GM19099 (cell line): ENCODE measurements around the gene DNAJC12.

Experiments
- POLR2A ChIP-seq: IDR thresholded peaks from 3 replicates; pipeline ENCODE4 v1.6.1; 2011; ENCODE audit warnings: low read depth; ENCODE audit not compliant: insufficient read length; ENCODE audit errors: extremely low read depth

DNAJC12 gene

DNA sequence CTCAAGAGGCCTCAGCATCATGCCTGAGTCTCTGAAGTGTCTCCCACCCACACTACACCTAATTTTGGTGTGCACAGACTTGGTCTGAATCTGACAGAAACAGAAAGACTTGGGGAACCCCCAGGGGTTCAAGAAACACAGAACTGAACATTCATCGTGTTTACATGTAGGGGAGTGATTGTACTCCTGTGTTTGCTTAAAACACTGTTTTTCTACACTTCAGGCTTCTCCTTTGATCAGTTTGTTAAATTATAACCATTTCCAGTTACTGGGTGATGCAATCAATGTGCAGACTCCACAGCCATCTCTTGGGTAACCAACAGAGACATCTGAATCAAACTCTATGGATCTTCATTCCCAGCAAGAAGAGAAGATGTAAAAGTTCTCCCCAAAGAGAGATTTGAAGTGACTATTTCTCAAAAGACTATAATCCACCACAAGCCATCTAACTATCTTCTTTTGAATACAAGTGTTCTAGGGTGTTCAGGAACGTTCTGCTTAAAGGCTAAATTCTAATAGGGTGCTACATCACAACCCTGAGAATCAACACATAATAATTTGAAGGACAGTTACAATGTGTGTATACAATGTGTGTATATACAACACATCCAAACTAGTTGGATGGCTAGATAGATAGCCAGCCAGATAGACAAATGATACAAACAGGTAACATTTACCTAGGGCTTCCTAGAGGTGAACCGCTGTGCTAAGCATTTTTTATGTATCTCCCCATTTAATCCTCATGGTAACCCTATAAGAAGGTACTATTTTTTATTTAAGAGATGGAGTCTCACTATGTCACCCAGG, 34.2 kb downstream of the DNAJC12 start:
- no peak for TF ChIP-seq POLR2A

- TF ChIP-seq POLR2A, result no peak
These were observed 35.0 kb downstream of the DNAJC12 start for GRCh38 chr10:67802767-67803538.

DNA sequence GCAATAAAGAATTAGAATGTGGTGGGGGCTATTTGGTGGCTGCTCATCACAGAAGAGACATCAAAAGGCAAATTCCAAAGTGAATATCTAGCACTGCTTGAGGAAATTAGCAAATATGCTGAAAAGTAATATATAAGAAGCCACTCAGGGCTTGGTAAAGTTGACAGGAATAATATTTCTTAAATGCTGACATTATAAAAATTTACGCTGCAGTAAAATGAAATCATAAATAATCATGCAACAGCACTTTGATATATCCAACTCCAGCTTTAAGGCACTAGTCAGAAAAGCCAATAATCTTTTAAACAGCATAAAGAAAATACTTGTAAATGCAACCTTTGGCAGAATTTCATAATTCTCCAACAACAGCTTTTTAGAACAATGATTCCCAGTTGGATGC, 36.9 kb downstream of the DNAJC12 start:
- no peak for TF ChIP-seq POLR2A

DNA sequence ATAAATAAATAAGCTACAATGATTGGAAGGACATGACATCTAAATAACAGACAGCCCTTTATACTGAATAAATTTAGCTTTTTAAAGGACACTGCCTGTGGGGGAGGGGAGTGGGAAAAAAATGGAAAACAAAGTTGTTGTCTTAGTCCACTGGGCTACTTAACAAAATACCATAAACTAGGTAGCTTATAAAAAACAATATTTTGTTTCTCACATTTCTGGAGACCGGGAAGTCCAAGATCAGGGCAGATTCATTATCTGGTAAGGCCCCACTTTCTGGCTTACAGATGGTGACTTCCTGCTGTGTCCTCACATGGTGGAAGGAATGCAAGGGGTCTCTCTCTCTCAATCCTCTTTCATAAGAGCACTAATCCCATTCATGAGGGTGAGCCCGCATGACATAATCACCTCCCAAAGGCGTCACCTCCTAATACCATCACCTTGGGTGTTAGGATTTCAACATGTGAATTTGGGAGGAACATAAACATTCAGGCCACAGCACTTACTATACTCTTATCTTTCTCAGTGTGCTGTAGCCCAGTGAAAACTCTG, 43.0 kb downstream of the DNAJC12 start:
- TF ChIP-seq POLR2A, result no peak

DNA sequence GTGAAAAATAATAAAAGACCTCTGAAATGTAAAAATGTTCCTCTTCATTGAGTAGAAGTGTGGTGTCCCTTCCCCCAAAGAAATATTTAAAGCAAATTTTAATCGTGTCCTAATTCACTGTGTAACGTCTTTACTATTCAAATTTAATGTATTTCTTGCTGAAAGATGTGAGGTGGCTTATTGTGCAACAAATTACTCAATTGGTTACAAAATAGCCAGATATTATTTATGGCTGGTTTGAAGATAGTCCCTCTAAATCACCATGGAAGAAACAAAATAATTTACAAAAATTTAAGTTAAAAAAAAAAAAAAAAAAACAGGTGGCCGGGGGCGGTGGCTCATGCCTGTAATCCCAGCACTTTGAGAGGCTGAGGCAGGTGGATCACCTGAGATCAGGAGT, 43.7 kb downstream of the DNAJC12 start:
- TF ChIP-seq POLR2A, result no peak

DNA sequence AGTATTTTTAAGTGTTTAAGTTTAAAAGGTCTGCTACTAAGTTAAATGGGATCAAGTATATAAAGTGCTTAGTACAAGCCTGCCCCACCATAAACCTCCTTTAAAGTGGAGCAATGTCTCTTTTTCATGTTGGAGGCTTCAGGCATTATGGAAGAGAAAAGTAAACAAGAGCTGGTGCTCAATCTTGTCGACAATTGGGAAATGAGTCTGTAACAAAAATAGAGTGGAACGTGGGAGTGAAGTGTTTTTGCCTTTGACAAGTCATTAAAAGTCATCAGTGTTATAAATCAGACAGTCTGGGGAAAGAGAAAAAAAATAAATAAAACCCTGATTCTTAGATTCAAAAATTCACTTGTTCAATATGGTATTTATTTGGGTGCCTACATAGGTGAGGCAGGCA, 44.7 kb downstream of the DNAJC12 start:
- TF ChIP-seq POLR2A, result no peak

DNA sequence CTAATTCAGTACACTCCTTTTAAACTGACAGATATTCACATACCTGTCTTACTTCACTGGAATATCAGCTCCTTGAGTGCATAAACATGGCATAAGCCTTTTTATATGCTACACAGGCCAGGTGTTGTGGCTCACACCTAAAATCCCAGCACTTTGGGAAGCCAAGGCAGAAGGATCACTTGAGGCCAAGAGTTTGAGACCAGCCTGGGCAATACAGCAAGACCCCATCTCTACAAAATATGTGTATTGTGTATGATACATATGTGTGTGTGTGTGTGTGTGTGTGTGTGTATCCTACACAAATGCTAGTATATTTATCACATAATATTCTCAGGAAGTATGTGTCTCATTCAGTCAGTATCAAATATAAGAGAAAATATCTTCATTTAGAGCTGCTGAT, 45.3 kb downstream of the DNAJC12 start:
- TF ChIP-seq POLR2A, result no peak

- no peak for TF ChIP-seq POLR2A
These were observed 47.2 kb downstream of the DNAJC12 start for GRCh38 chr10:67790534-67791408.

- TF ChIP-seq POLR2A, result no peak
These were observed 48.2 kb downstream of the DNAJC12 start for GRCh38 chr10:67789769-67790168.

DNA sequence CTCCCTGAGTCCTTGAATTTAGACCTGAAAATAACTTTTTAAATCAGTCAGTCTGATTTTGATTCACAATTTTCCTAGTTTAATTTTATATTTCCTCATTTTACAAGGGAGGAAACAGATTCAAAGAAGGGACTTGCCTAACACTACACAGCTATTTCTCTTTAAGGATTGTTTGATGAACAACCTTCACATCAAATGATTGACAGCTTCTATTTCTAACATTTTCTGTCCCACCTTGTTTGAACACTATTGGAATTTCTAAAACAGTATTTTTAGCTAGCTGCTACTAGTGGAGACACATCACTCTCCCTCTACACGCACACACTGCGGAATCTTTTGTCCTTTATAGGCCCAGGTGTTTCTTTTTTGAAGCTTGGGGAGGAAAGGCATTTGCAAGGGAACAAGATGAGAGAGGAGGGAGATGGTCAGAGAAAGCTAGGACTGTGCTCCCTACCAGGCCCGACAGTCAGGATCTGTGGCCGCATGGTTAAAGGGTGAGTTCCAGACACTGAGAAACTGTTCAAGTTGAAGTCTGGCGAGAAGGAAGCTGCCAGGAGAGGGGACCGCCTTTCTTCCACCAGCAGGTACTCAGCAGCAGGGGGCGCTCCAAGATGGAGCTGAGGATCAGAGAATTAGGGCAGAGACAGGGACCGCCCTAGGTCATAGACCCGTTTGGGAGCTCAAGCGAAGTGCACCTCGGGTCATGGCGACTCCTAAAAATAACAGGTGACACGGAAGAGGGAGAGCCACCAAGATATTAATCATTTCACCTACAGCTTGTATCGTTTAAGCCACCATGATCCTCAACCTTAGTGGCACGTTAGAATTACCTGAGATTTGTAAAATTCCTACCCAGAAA, 49.7 kb downstream of the DNAJC12 start:
- TF ChIP-seq POLR2A, result no peak

DNA sequence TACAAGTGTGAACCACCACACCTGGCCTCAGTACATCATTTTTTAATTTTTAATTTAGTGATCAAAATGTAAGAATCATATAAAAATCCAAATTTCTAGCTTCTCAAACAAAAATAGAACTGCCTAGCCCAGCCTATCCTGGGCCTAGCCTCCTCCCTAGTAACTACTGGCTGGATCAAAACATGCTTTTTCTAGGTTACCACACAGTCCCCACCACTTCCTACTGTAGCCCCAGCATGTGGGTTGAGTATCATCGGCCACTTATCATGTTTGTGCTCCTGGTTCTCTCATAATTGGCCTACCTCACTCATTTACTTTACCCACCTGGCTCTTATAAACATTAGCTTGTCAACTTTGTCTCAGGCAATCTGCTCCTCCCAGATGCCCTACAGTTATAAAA, 52.9 kb downstream of the DNAJC12 start:
- TF ChIP-seq POLR2A, result no peak

GRCh38 chr10:67784474-67784873, 53.5 kb downstream of the DNAJC12 start:
- TF ChIP-seq POLR2A, result no peak

- TF ChIP-seq POLR2A, result no peak
These were observed 54.2 kb downstream of the DNAJC12 start for GRCh38 chr10:67783606-67784294.
